ENCODE results near the gene MPZL1.

- no peak for TF ChIP-seq CTCF (conservative IDR thresholded peaks at IDR 0.05)
- no peak for TF ChIP-seq ZFX (IDR thresholded peaks at IDR 0.05)
Observed at GRCh38 chr1:167703557-167703956, 18.2 kb upstream of the MPZL1 start.

All from C4-2B (cell line).